Uterus (tissue), 2 donors: Measurements from ENCODE around the gene KRTCAP3.

Experiments used
- CTCF ChIP-seq, 4 experiments: fragments of 200-600 bp in 2 of 4; fragments of 450-650 bp in 2 of 4; sonication (generic) in 2 of 4; IDR thresholded peaks; one replicate each; pipeline ENCODE4 v1.5.1; 2016 to 2019; ENCODE audit warnings: antibody characterized with exemption in 4 of 4, mild to moderate bottlenecking in 2 of 4, moderate library complexity in 1 of 4
- POLR2A ChIP-seq, 2 donors: fragments of 450-650 bp; IDR thresholded peaks; one replicate each; pipeline ENCODE4 v1.6.1; 2016; ENCODE audit warnings: antibody characterized with exemption in 2 of 2, mild to moderate bottlenecking in 1 of 2, moderate library complexity in 1 of 2

- TF ChIP-seq CTCF (IDR thresholded peaks at IDR 0.05) (no peak), POLR2A (IDR thresholded peaks at IDR 0.05) (no peak)
Measured at GRCh38 chr2:27421660-27422250, 20.4 kb upstream of the KRTCAP3 start.
